HepG2 (cell line): Measurements from ENCODE around the gene PSMD4. TPM values are rescaled to one million over a fixed set of nuclear protein-coding genes. Genes with fewer than 3 reads are reported as not detected.

Experiments
- AGO2 ChIP-seq: fragments of 200-400 bp; formaldehyde crosslinking; optimal IDR thresholded peaks from 2 replicates; pipeline ENCODE3; 2017; ENCODE audit warnings: mild to moderate bottlenecking, low read depth, low read length, moderate library complexity
- CHD4 ChIP-seq: fragments of 200-600 bp; sonication (generic); IDR thresholded peaks from 2 replicates; pipeline ENCODE4 v1.7.0; 2017; ENCODE audit warnings: mild to moderate bottlenecking, low read length, borderline replicate concordance
- JDP2 ChIP-seq: sonication (generic); formaldehyde crosslinking; IDR thresholded peaks from 2 replicates; pipeline ENCODE4 v1.8.1; 2022; ENCODE audit warnings: missing genetic modification reagents, borderline replicate concordance
- JUN ChIP-seq: sonication (generic); formaldehyde crosslinking; IDR thresholded peaks from 2 replicates; pipeline ENCODE4 v1.4.0; 2020; ENCODE audit warnings: mild to moderate bottlenecking, missing genetic modification reagents
- NFIB ChIP-seq: sonication (generic); formaldehyde crosslinking; IDR thresholded peaks from 2 replicates; pipeline ENCODE4 v1.9.0; 2021; ENCODE audit warnings: missing genetic modification reagents, mild to moderate bottlenecking, borderline replicate concordance
- NR1H2 ChIP-seq: sonication (generic); formaldehyde crosslinking; IDR thresholded peaks from 2 replicates; pipeline ENCODE4 v1.8.1; 2022; ENCODE audit warnings: low read depth, missing genetic modification reagents, borderline replicate concordance
- PHF5A ChIP-seq: IDR thresholded peaks from one replicate; pipeline ENCODE4 v1.6.1; 2018; ENCODE audit warnings: low read depth, missing genetic modification reagents; ENCODE audit not compliant: unreplicated experiment
- RFX5 ChIP-seq: IDR thresholded peaks from 2 replicates; pipeline ENCODE4 v1.6.1; 2011; ENCODE audit warnings: low read depth, low read length, improper control_type of control experiment
- SMYD3 ChIP-seq: sonication (generic); formaldehyde crosslinking; IDR thresholded peaks from 2 replicates; pipeline ENCODE4 v1.8.1; 2023; ENCODE audit warnings: mild to moderate bottlenecking, missing genetic modification reagents
- ZKSCAN8 ChIP-seq: IDR thresholded peaks from 2 replicates; pipeline ENCODE4 v1.6.1; 2016; ENCODE audit warnings: borderline replicate concordance, missing genetic modification reagents, missing compliant biosample characterization
- ZNF430 ChIP-seq: sonication (generic); formaldehyde crosslinking; IDR thresholded peaks from 2 replicates; pipeline ENCODE4 v1.9.0; 2021; ENCODE audit warnings: mild to moderate bottlenecking, missing genetic modification reagents
- ZNF530 ChIP-seq: sonication (generic); formaldehyde crosslinking; IDR thresholded peaks from 2 replicates; pipeline ENCODE4 v1.5.0; 2020; ENCODE audit warnings: low read depth, mild to moderate bottlenecking, missing genetic modification reagents
- ZNF549 ChIP-seq: sonication (generic); formaldehyde crosslinking; IDR thresholded peaks from 2 replicates; pipeline ENCODE4 v1.5.0; 2020; ENCODE audit warnings: missing genetic modification reagents
- ZNF589 ChIP-seq: sonication (generic); formaldehyde crosslinking; conservative IDR thresholded peaks from 2 replicates; pipeline ENCODE4 v1.8.0; 2022; ENCODE audit warnings: mild to moderate bottlenecking, moderate library complexity, missing genetic modification reagents
- ZNF652 ChIP-seq: IDR thresholded peaks from 2 replicates; pipeline ENCODE4 v1.6.1; 2016; ENCODE audit warnings: low read depth, borderline replicate concordance
- ZNF746 ChIP-seq: sonication (generic); formaldehyde crosslinking; IDR thresholded peaks from 2 replicates; pipeline ENCODE4 v1.8.0; 2022; ENCODE audit warnings: mild to moderate bottlenecking, missing genetic modification reagents
- ZNF788 ChIP-seq: sonication (generic); formaldehyde crosslinking; IDR thresholded peaks from 2 replicates; pipeline ENCODE4 v1.5.0; 2020; ENCODE audit warnings: mild to moderate bottlenecking, missing genetic modification reagents, borderline replicate concordance
- polyA plus RNA-seq, 8 experiments: library from polyadenylated mRNA; depleted of rRNA in 3 of 8; stranded (reverse) in 7 of 8; unstranded in 1 of 8; fragments of >200 nt; fragmentation: Illumina TruSeq in 4 of 8; extraction: Trizol in 4 of 8; gene quantifications; 2 replicates each; pipeline versions ENCODE4 v1.2.1 to v1.2.3, GENCODE V29; 2011 to 2016; ENCODE audit warnings: low read depth in 4 of 8, missing spikeins in 1 of 8, mixed read lengths in 1 of 8; ENCODE audit not compliant: insufficient read depth in 1 of 8
- total RNA-seq, 5 experiments: library from RNA; depleted of rRNA; stranded (reverse); fragments of >200 nt; fragmentation: Illumina TruSeq; extraction: Trizol; gene quantifications; 2 replicates each; pipeline ENCODE4 v1.2.3, GENCODE V29; 2016; ENCODE audit warnings: low read depth in 1 of 5
- TF ChIP-seq, protein P1 (sequence below): sonication (generic); formaldehyde crosslinking; IDR thresholded peaks from 2 replicates; pipeline ENCODE4 v1.4.0; 2020; ENCODE audit warnings: missing genetic modification reagents
- TF ChIP-seq, protein P2 (sequence below): sonication (generic); formaldehyde crosslinking; conservative IDR thresholded peaks from 2 replicates; pipeline ENCODE4 v1.4.0; 2020; ENCODE audit warnings: missing genetic modification reagents
- TF ChIP-seq, protein P3 (sequence below): sonication (generic); formaldehyde crosslinking; IDR thresholded peaks from 2 replicates; pipeline ENCODE4 v1.8.1; 2023; ENCODE audit warnings: mild to moderate bottlenecking, missing genetic modification reagents
- TF ChIP-seq, protein P4 (sequence below): IDR thresholded peaks from 2 replicates; pipeline ENCODE4 v1.6.1; 2018; ENCODE audit warnings: missing genetic modification reagents
- TF ChIP-seq, protein P5 (sequence below): sonication (generic); formaldehyde crosslinking; IDR thresholded peaks from 2 replicates; pipeline ENCODE4 v1.5.0; 2020; ENCODE audit warnings: missing genetic modification reagents

PSMD4 gene
- total and polyA plus RNA-seq, 2 of the 13 experiments (the other 11 are each of a cell fraction or from before 2014, with no cell fraction given), result 194 to 243 TPM

DNA sequence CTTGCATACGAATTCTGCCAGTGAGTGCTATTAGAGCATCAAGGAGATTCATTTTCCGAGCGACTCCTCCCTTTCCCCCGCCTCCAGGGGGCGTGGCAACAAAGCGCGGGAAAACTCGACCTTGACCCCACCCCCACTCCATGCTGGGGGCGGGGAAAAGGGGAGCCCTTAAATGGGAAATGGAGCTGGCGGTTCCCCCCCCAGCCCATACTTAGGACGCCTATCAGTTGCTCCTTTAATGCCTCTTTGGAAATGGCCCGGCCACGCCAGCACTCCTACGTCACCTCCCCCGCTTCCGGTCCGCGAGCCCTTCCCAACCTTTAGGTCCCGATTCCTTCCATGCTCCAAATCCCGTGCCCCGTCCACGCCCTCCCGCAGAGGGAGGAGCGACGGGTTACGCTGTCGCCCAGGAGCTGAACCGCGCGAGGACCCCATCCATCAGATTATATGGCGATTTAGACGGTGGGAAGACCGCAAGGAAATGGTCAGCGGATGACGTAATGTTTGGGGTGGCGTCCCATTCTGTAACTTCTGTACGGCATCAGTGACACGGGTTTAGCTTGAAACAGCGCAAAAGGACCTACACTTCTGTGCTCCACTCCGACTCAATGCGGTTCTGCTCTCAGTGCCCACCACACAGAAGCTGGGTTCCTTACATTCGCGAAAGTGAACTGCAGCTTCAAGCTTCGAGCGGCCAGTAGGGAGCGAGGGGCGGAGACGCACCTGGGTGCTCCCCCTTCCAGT, 26.9 kb downstream of the PSMD4 start (continued):
- TF ChIP-seq, protein P1, sequence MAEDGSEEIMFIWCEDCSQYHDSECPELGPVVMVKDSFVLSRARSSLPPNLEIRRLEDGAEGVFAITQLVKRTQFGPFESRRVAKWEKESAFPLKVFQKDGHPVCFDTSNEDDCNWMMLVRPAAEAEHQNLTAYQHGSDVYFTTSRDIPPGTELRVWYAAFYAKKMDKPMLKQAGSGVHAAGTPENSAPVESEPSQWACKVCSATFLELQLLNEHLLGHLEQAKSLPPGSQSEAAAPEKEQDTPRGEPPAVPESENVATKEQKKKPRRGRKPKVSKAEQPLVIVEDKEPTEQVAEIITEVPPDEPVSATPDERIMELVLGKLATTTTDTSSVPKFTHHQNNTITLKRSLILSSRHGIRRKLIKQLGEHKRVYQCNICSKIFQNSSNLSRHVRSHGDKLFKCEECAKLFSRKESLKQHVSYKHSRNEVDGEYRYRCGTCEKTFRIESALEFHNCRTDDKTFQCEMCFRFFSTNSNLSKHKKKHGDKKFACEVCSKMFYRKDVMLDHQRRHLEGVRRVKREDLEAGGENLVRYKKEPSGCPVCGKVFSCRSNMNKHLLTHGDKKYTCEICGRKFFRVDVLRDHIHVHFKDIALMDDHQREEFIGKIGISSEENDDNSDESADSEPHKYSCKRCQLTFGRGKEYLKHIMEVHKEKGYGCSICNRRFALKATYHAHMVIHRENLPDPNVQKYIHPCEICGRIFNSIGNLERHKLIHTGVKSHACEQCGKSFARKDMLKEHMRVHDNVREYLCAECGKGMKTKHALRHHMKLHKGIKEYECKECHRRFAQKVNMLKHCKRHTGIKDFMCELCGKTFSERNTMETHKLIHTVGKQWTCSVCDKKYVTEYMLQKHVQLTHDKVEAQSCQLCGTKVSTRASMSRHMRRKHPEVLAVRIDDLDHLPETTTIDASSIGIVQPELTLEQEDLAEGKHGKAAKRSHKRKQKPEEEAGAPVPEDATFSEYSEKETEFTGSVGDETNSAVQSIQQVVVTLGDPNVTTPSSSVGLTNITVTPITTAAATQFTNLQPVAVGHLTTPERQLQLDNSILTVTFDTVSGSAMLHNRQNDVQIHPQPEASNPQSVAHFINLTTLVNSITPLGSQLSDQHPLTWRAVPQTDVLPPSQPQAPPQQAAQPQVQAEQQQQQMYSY (CRISPR knock-in tag), result no peak
- TF ChIP-seq NFIB (CRISPR knock-in tag) (no peak), ZNF530 (CRISPR knock-in tag) (no peak), ZNF589 (CRISPR knock-in tag) (0 out of 2 replicates have a peak, but pooled peaks have one; percentile 59), PHF5A (CRISPR knock-in tag) (no peak), ZNF549 (CRISPR knock-in tag) (no peak), ZNF788 (peak; percentile 59; the same call in 1 of the 2 replicates), JUN (CRISPR knock-in tag) (peak; percentile 86), ZNF430 (CRISPR knock-in tag) (no peak), ZNF746 (CRISPR knock-in tag) (peak; percentile 53; the same call in 1 of the 2 replicates), RFX5 (no peak), ZKSCAN8 (no peak), AGO2 (no peak), NR1H2 (CRISPR knock-in tag) (no peak), JDP2 (no peak), CHD4 (no peak; the same call in 1 of the 2 replicates), SMYD3 (0 out of 2 replicates have a peak, but pooled peaks have one; percentile 20), ZNF652 (peak; percentile 29; the same call in 1 of the 2 replicates)
- TF ChIP-seq, protein P2, sequence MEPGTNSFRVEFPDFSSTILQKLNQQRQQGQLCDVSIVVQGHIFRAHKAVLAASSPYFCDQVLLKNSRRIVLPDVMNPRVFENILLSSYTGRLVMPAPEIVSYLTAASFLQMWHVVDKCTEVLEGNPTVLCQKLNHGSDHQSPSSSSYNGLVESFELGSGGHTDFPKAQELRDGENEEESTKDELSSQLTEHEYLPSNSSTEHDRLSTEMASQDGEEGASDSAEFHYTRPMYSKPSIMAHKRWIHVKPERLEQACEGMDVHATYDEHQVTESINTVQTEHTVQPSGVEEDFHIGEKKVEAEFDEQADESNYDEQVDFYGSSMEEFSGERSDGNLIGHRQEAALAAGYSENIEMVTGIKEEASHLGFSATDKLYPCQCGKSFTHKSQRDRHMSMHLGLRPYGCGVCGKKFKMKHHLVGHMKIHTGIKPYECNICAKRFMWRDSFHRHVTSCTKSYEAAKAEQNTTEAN (CRISPR knock-in tag), result no peak
- TF ChIP-seq, protein P3, sequence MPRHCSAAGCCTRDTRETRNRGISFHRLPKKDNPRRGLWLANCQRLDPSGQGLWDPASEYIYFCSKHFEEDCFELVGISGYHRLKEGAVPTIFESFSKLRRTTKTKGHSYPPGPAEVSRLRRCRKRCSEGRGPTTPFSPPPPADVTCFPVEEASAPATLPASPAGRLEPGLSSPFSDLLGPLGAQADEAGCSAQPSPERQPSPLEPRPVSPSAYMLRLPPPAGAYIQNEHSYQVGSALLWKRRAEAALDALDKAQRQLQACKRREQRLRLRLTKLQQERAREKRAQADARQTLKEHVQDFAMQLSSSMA, result 0 out of 2 replicates have a peak, but pooled peaks have one; percentile 26
- TF ChIP-seq, protein P4, sequence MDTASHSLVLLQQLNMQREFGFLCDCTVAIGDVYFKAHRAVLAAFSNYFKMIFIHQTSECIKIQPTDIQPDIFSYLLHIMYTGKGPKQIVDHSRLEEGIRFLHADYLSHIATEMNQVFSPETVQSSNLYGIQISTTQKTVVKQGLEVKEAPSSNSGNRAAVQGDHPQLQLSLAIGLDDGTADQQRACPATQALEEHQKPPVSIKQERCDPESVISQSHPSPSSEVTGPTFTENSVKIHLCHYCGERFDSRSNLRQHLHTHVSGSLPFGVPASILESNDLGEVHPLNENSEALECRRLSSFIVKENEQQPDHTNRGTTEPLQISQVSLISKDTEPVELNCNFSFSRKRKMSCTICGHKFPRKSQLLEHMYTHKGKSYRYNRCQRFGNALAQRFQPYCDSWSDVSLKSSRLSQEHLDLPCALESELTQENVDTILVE (CRISPR knock-in tag), result peak; percentile 25; the same call in 1 of the 2 replicates
- TF ChIP-seq, protein P5, sequence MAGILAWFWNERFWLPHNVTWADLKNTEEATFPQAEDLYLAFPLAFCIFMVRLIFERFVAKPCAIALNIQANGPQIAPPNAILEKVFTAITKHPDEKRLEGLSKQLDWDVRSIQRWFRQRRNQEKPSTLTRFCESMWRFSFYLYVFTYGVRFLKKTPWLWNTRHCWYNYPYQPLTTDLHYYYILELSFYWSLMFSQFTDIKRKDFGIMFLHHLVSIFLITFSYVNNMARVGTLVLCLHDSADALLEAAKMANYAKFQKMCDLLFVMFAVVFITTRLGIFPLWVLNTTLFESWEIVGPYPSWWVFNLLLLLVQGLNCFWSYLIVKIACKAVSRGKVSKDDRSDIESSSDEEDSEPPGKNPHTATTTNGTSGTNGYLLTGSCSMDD (CRISPR knock-in tag), result no peak
